HepG2 (cell line): ENCODE data around the gene PITHD1. TPM values are rescaled to one million over a fixed set of nuclear protein-coding genes. Genes with fewer than 3 reads are reported as not detected.

Experiments used
- ATF1 ChIP-seq: IDR thresholded peaks from 2 replicates; pipeline ENCODE4 v1.6.1; 2016; ENCODE audit warnings: mild to moderate bottlenecking, control low read depth
- ATM ChIP-seq: fragments of 450-650 bp; IDR thresholded peaks from 2 replicates; pipeline ENCODE4 v1.7.1; 2017; ENCODE audit warnings: mild to moderate bottlenecking, borderline replicate concordance
- DR1 ChIP-seq: sonication (generic); formaldehyde crosslinking; IDR thresholded peaks from 2 replicates; pipeline ENCODE4 v1.8.0; 2021; ENCODE audit warnings: mild to moderate bottlenecking, missing genetic modification reagents, inconsistent platforms
- E2F1 ChIP-seq: sonication (generic); formaldehyde crosslinking; IDR thresholded peaks from 2 replicates; pipeline ENCODE4 v1.5.0; 2020; ENCODE audit warnings: missing genetic modification reagents
- HNRNPUL1 ChIP-seq: fragments of 200-400 bp; formaldehyde crosslinking; IDR thresholded peaks from 2 replicates; pipeline ENCODE4 v1.6.1; 2017; ENCODE audit warnings: low read depth, mild to moderate bottlenecking, low read length, moderate library complexity
- MEIS2 ChIP-seq: sonication (generic); formaldehyde crosslinking; IDR thresholded peaks from 2 replicates; pipeline ENCODE4 v1.9.0; 2021; ENCODE audit warnings: mild to moderate bottlenecking, missing genetic modification reagents
- NFE2 ChIP-seq: sonication (generic); formaldehyde crosslinking; IDR thresholded peaks from 2 replicates; pipeline ENCODE4 v1.4.0; 2020; ENCODE audit warnings: missing genetic modification reagents
- NFE2L1 ChIP-seq: sonication (generic); formaldehyde crosslinking; IDR thresholded peaks from 2 replicates; pipeline ENCODE4 v1.4.0; 2020; ENCODE audit warnings: missing genetic modification reagents, mild to moderate bottlenecking, borderline replicate concordance
- NR3C1 ChIP-seq: sonication (generic); formaldehyde crosslinking; IDR thresholded peaks from 2 replicates; pipeline ENCODE4 v1.4.0; 2020; ENCODE audit warnings: missing genetic modification reagents
- PCBP1 ChIP-seq: fragments of 200-400 bp; formaldehyde crosslinking; IDR thresholded peaks from 2 replicates; pipeline ENCODE4 v1.6.1; 2017; ENCODE audit warnings: mild to moderate bottlenecking, low read depth, low read length, borderline replicate concordance
- POGZ ChIP-seq: sonication (generic); formaldehyde crosslinking; IDR thresholded peaks from 2 replicates; pipeline ENCODE4 v1.4.0; 2020; ENCODE audit warnings: mild to moderate bottlenecking, missing genetic modification reagents
- SAP130 ChIP-seq: IDR thresholded peaks from 2 replicates; pipeline ENCODE4 v1.6.1; 2016; ENCODE audit warnings: low read depth
- SMARCE1 ChIP-seq: fragments of 450-650 bp; IDR thresholded peaks from 2 replicates; pipeline ENCODE4 v1.6.1; 2017; ENCODE audit warnings: borderline replicate concordance
- SRSF1 ChIP-seq: fragments of 200-400 bp; formaldehyde crosslinking; optimal IDR thresholded peaks from 2 replicates; pipeline ENCODE3; 2017; ENCODE audit warnings: mild to moderate bottlenecking, low read depth, low read length, moderate library complexity
- STAG1 ChIP-seq: sonication (generic); formaldehyde crosslinking; IDR thresholded peaks from 2 replicates; pipeline ENCODE4 v1.4.0; 2020; ENCODE audit warnings: missing genetic modification reagents
- XBP1 ChIP-seq: sonication (generic); formaldehyde crosslinking; IDR thresholded peaks from 2 replicates; pipeline ENCODE4 v1.5.0; 2020; ENCODE audit warnings: missing genetic modification reagents
- YEATS2 ChIP-seq: sonication (generic); formaldehyde crosslinking; IDR thresholded peaks from 2 replicates; pipeline ENCODE4 v1.4.0; 2020; ENCODE audit warnings: missing genetic modification reagents, borderline replicate concordance
- ZBTB3 ChIP-seq: sonication (generic); formaldehyde crosslinking; IDR thresholded peaks from 2 replicates; pipeline ENCODE4 v1.4.0; 2020; ENCODE audit warnings: low read depth, mild to moderate bottlenecking, moderate library complexity, missing genetic modification reagents, borderline replicate concordance
- ZBTB42 ChIP-seq: sonication (generic); formaldehyde crosslinking; IDR thresholded peaks from 2 replicates; pipeline ENCODE4 v1.5.0; 2020; ENCODE audit warnings: mild to moderate bottlenecking, missing genetic modification reagents
- ZGPAT ChIP-seq: IDR thresholded peaks from 2 replicates; pipeline ENCODE4 v1.6.1; 2016; ENCODE audit warnings: mild to moderate bottlenecking
- ZNF33B ChIP-seq: sonication (generic); formaldehyde crosslinking; IDR thresholded peaks from 2 replicates; pipeline ENCODE4 v1.5.1; 2020; ENCODE audit warnings: mild to moderate bottlenecking, missing genetic modification reagents
- ZNF468 ChIP-seq: sonication (generic); formaldehyde crosslinking; IDR thresholded peaks from 2 replicates; pipeline ENCODE4 v1.8.0; 2022; ENCODE audit warnings: mild to moderate bottlenecking, moderate library complexity, missing genetic modification reagents
- ZNF512 ChIP-seq: sonication (generic); formaldehyde crosslinking; IDR thresholded peaks from 2 replicates; pipeline ENCODE4 v1.4.0; 2020; ENCODE audit warnings: mild to moderate bottlenecking, missing genetic modification reagents
- ZNF556 ChIP-seq: sonication (generic); formaldehyde crosslinking; IDR thresholded peaks from 2 replicates; pipeline ENCODE4 v1.4.0; 2020; ENCODE audit warnings: mild to moderate bottlenecking, missing genetic modification reagents, borderline replicate concordance
- ZNF703 ChIP-seq: sonication (generic); formaldehyde crosslinking; IDR thresholded peaks from 2 replicates; pipeline ENCODE4 v1.5.1; 2020; ENCODE audit warnings: missing genetic modification reagents, mild to moderate bottlenecking, moderate library complexity, borderline replicate concordance
- polyA plus RNA-seq, 8 experiments: library from polyadenylated mRNA; depleted of rRNA in 3 of 8; stranded (reverse) in 7 of 8; unstranded in 1 of 8; fragments of >200 nt; fragmentation: Illumina TruSeq in 4 of 8; extraction: Trizol in 4 of 8; gene quantifications; 2 replicates each; pipeline versions ENCODE4 v1.2.1 to v1.2.3, GENCODE V29; 2011 to 2016; ENCODE audit warnings: low read depth in 4 of 8, missing spikeins in 1 of 8, mixed read lengths in 1 of 8; ENCODE audit not compliant: insufficient read depth in 1 of 8
- total RNA-seq, 5 experiments: library from RNA; depleted of rRNA; stranded (reverse); fragments of >200 nt; fragmentation: Illumina TruSeq; extraction: Trizol; gene quantifications; 2 replicates each; pipeline ENCODE4 v1.2.3, GENCODE V29; 2016; ENCODE audit warnings: low read depth in 1 of 5
- TF ChIP-seq, protein P1 (sequence below): sonication (generic); formaldehyde crosslinking; IDR thresholded peaks from 2 replicates; pipeline ENCODE4 v1.8.0; 2022; ENCODE audit warnings: missing genetic modification reagents, low read depth, mild to moderate bottlenecking, borderline replicate concordance

The PITHD1 gene
- total and polyA plus RNA-seq, 2 of the 13 experiments (the other 11 are each of a cell fraction or from before 2014, with no cell fraction given) = 28.0 to 37.3 TPM

DNA sequence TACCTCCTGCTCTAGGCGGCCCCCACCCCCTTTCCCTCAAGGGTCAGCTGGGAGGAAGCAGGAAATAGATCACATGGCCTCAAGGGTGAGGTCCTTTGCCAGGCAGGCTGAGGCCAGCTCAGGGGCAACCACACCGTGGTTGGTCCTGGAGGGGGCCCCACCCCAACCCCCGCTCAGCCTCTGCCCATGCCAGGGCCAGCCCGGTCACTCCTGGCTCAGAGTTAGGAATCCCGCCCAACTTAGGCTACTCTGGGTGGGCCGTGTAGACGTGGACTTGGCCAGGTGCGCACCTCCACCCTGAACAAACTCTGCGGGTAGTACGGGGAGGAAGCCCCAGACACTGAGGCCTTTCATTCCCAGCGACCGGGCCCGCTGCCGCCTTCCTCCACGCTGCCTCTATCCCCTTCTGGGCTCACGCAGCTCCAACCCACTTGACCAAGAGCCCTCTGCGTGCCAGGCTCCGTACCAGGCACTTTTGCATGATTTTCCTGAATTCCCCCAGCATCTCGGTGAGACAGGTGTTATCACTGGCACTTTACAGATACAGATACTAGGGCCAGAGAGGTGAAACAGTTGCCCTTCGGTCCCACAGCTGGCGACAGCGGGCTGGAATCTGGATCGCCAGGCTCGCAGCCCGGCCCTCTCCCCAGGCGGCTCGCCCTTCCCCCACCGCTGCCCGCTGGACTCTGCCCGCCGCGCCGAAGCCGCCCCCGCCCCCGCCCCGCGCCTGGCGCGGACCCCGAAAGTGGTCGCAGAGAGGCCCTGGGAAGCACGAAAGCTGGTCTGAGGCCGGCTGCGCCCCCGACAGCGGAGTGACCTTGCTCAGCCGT, 21.6 kb downstream of the PITHD1 start (continued):
- TF ChIP-seq HNRNPUL1 (no peak), ATF1 (CRISPR knock-in tag) (no peak), NFE2 (CRISPR knock-in tag) (no peak), ZNF468 (CRISPR knock-in tag) (no peak), ZNF512 (CRISPR knock-in tag) (no peak), NR3C1 (CRISPR knock-in tag) (no peak), XBP1 (CRISPR knock-in tag) (no peak), NFE2L1 (no peak), DR1 (CRISPR knock-in tag) (no peak), PCBP1 (peak; percentile 59; the same call in 1 of the 2 replicates), SAP130 (peak; percentile 94), ATM (no peak), ZNF556 (CRISPR knock-in tag) (no peak; the same call in 1 of the 2 replicates), SRSF1 (no peak), E2F1 (no peak), ZBTB3 (CRISPR knock-in tag) (no peak), ZNF33B (CRISPR knock-in tag) (0 out of 2 replicates have a peak, but pooled peaks have one; percentile 43), ZBTB42 (CRISPR knock-in tag) (no peak), ZNF703 (CRISPR knock-in tag) (no peak; the same call in 1 of the 2 replicates), POGZ (CRISPR knock-in tag) (0 out of 2 replicates have a peak, but pooled peaks have one; percentile 4), YEATS2 (CRISPR knock-in tag) (peak; percentile 81), ZGPAT (no peak; the same call in 1 of the 2 replicates), SMARCE1 (no peak), STAG1 (CRISPR knock-in tag) (no peak), MEIS2 (CRISPR knock-in tag) (no peak)
- TF ChIP-seq, protein P1, sequence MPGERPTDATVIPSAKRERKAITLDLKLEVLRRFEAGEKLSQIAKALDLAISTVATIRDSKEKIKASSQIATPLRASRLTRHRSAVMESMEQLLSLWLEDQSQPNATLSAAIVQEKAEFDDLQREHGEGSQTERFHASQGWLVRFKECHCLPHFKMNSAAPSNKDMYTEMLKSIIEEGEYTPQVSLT (CRISPR knock-in tag) = no peak
